HFF-Myc (cell line): ENCODE measurements around the gene LARGE1.

Experiments used
- DNase-seq: peaks from one replicate; pipeline ENCODE4 v3.0.0-alpha.2; 2011; ENCODE audit warnings: low read depth; ENCODE audit errors: extremely low read depth
- H3K4me3 ChIP-seq: replicated peaks from 2 replicates; pipeline ENCODE4 v1.5.1; 2011; ENCODE audit warnings: low read depth, mild to moderate bottlenecking, control low read depth, low read length
- TF ChIP-seq, protein P1 (sequence below): IDR thresholded peaks from 2 replicates; pipeline ENCODE4 v1.5.1; 2012; ENCODE audit warnings: mild to moderate bottlenecking, low read depth, low read length, control low read depth; ENCODE audit errors: missing control alignments

Gene LARGE1

GRCh38 chr22:33793475-33793874, 126.8 kb downstream of the LARGE1 start:
- no peak for DNase-seq
- H3K4me3 ChIP-seq: no peak overlapping the region
- TF ChIP-seq, protein P1, sequence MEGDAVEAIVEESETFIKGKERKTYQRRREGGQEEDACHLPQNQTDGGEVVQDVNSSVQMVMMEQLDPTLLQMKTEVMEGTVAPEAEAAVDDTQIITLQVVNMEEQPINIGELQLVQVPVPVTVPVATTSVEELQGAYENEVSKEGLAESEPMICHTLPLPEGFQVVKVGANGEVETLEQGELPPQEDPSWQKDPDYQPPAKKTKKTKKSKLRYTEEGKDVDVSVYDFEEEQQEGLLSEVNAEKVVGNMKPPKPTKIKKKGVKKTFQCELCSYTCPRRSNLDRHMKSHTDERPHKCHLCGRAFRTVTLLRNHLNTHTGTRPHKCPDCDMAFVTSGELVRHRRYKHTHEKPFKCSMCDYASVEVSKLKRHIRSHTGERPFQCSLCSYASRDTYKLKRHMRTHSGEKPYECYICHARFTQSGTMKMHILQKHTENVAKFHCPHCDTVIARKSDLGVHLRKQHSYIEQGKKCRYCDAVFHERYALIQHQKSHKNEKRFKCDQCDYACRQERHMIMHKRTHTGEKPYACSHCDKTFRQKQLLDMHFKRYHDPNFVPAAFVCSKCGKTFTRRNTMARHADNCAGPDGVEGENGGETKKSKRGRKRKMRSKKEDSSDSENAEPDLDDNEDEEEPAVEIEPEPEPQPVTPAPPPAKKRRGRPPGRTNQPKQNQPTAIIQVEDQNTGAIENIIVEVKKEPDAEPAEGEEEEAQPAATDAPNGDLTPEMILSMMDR: no peak

GRCh38 chr22:33792832-33793231, 127.4 kb downstream of the LARGE1 start:
- no peak for DNase-seq
- TF ChIP-seq, protein P1: no peak
- H3K4me3 ChIP-seq: no peak overlapping the region

GRCh38 chr22:33789690-33790253, 130.5 kb downstream of the LARGE1 start:
- H3K4me3 ChIP-seq: no peak overlapping the region
- TF ChIP-seq, protein P1: no peak
- DNase-seq: no peak

- TF ChIP-seq, protein P1: no peak
- H3K4me3 ChIP-seq: no peak overlapping the region
- DNase-seq: no peak
Measured at GRCh38 chr22:33788927-33789326, 131.3 kb downstream of the LARGE1 start.

DNA sequence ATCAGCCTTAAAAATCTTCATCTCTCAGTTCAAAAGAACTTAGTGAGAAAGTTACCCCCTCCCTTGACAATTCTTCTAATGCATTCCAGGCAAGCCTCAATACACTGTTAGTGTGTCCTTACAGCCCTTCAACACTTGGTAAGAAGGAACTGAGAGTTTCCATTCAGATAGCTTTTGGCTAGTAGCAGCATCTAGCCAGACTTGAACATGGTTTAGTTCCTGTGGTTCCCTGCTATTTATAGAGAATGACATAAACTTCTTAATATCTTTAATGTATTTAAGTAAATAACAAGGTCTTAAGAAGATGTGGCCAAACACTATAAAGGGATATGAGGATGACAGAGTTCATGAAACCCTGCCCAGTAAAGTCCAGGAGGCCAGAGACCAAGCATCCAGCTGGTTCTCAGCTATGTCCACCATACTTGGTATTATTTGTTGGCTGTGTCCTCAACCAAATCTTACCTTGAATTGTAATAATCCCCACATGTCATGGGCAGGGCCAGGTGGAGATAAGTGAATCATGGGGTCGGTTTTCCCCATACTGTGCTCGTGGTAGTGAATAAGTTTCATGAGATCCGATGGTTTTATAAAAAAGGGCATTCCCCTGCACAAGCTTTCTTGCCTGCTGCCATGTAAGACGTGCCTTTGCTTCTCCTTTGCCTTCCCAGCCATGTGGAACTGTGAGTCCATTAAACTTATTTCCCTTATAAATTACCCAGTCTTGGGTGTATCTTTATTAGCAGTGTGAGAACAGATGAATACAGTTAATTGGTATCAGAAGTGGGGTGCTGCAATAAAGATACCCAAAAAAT, 132.4 kb downstream of the LARGE1 start:
- TF ChIP-seq, protein P1: no peak
- DNase-seq: no peak
- no peak overlapping the region for H3K4me3 ChIP-seq

DNA sequence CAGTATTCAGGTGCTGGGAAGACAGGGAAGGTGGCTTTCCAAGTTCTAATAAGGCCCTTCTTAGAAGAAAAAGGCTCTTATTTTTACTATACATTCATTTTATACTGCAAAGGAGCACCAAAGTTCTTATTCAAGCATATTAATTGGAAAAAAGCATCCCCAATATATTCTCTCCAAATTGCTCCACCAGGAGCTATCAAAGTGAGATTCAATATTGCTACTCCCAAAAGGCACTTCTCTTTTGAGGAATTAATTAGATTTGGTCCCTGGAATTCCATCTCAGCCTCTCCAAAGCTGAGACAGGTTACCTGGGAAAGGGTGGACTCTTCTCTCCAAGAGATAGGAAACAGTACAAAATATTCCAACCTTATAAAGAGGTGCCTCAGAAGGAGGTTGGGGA, 134.1 kb downstream of the LARGE1 start:
- H3K4me3 ChIP-seq: no peak overlapping the region
- no peak for DNase-seq
- TF ChIP-seq, protein P1: no peak
